Measurements from ENCODE around the gene C1QTNF9B. TPM values are rescaled to one million over a fixed set of nuclear protein-coding genes. Genes with fewer than 3 reads are reported as not detected.
A peak's percentile ranks its signal among the peaks of the same experiment; 100 is the strongest.

Gene C1QTNF9B
- total and polyA plus RNA-seq, 2 of the 8 experiments (the other 6 are each of a cell fraction or from before 2014, with no cell fraction given), result 0.11 TPM; not detected in 1

DNA sequence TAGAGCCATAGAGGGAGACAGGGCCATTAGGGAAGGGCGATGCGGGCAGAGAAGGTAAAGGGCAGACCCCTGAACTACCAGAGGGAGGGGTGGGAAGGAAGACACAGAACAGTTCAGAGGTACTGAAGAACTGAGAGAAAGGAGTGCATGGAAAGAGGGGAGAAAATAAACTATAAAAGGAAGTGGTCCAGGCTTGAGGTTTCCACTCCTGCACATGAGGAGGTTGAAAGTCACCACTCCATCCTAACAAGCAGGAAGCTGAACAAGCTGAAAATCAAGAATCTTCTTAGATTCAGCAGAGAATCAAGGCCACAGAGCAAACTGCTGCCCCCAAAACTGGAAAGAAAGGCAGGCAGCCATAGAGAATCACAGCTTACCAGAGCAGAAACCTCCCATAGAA is 53.2 kb downstream of the C1QTNF9B start:
- Histone ChIP-seq H3K36me3 (ENCODE audit: control insufficient read depth in 2 of 4, insufficient read depth in 4 of 4, low read length in 3 of 4) (no peaks in the 10 kb centered on the region; a peak in 1 of 8 replicates), H3K27me3 (replicated peaks in 1 of 4; ENCODE audit: control insufficient read depth in 3 of 4, extremely low read depth in 1 of 4, insufficient read depth in 3 of 4, low read length in 3 of 4) (no peaks in the 10 kb centered on the region), H4K5ac (ENCODE audit: insufficient read length, low read depth, low read length) (no peak overlapping the region), H3K18ac (ENCODE audit: extremely low read depth, low read length) (no peak overlapping the region), H4K91ac (replicated peaks; ENCODE audit: insufficient read length, low read length) (no peak overlapping the region), H2BK20ac (ENCODE audit: low read length) (no peak overlapping the region), H4K8ac (ENCODE audit: extremely low read depth, insufficient read depth, low read length) (no peak overlapping the region), H3K4me3 (ENCODE audit: extremely low read depth in 1 of 4, insufficient read depth in 2 of 4, low read depth in 3 of 4, low read length in 4 of 4) (no peak overlapping the region), H3K23ac (ENCODE audit: insufficient read length) (no peak overlapping the region), H3K79me2 (ENCODE audit: control insufficient read depth in 1 of 2, insufficient read depth in 2 of 2, low read length in 2 of 2) (no peaks in the 10 kb centered on the region), H2BK15ac (ENCODE audit: low read length) (no peak overlapping the region), H2AFZ (ENCODE audit: low read length) (no peak overlapping the region), H2BK12ac (ENCODE audit: low read depth, low read length) (no peak overlapping the region), H2BK120ac (replicated peaks; ENCODE audit: low read depth, low read length) (no peak overlapping the region), H3K14ac (ENCODE audit: insufficient read length) (no peak overlapping the region), H2AK5ac (ENCODE audit: low read depth, low read length) (no peak overlapping the region), H3K9ac (replicated peaks in 1 of 4; ENCODE audit: extremely low read depth in 1 of 4, low read depth in 3 of 4, low read length in 3 of 4) (peak overlapping the region in 1 of 4 experiments; percentile 34; a peak in 1 of 7 replicates), H3K56ac (replicated peaks; ENCODE audit: insufficient read length, low read depth, low read length) (no peak overlapping the region), H3K4me2 (ENCODE audit: insufficient read depth in 1 of 2, low read depth in 2 of 2, low read length in 2 of 2) (no peak overlapping the region), H3K79me1 (ENCODE audit: low read depth, low read length) (no peaks in the 10 kb centered on the region), H3K4ac (replicated peaks; ENCODE audit: insufficient read length, low read depth, low read length) (no peak overlapping the region), H3K4me1 (replicated peaks in 1 of 4; ENCODE audit: control insufficient read depth in 3 of 4, insufficient read depth in 4 of 4, low read length in 3 of 4) (peaks cover 0 to 3% (median 0%) of the 10 kb centered on the region in 4 experiments; a peak in 1 of 7 replicates), H4K20me1 (replicated peaks in 1 of 2; ENCODE audit: control insufficient read depth in 1 of 2, insufficient read depth in 2 of 2, low read length in 2 of 2) (no peaks in the 10 kb centered on the region), H3K9me3 (ENCODE audit: insufficient read depth in 2 of 2, low read depth in 1 of 2, low read length in 1 of 2) (no peaks in the 10 kb centered on the region), H2BK5ac (ENCODE audit: low read depth, low read length) (no peak overlapping the region), H3K27ac (ENCODE audit: low read depth, low read length) (no peak overlapping the region), H3K23me2 (ENCODE audit: low read depth, low read length) (no peaks in the 10 kb centered on the region)
- ChIA-PET CTCF (ENCODE audit: partially characterized antibody) (no interaction called here), POLR2A (ENCODE audit: partially characterized antibody) (no interaction called here)
- DNase-seq (ENCODE audit: low read depth in 1 of 2, low spot score in 2 of 2), result no peak
- WGBS, 2 experiments (ENCODE audit: extremely low coverage in 1 of 2, insufficient coverage in 1 of 2, insufficient read length in 1 of 2, insufficient replicate concordance in 2 of 2, low coverage in 1 of 2, low lambda C conversion rate in 2 of 2, missing lambda C conversion rate in 1 of 2), result 94% methylated on average over 2 of the region's 2 CpGs; no CpG with 5 or more reads in 1 of the 2 experiments
- no peak for FAIRE-seq
- TF ChIP-seq SRF (IDR thresholded peaks at IDR 0.05; ENCODE audit: low read depth, low read length), result no peak
- TF ChIP-seq BRCA1 (IDR thresholded peaks at IDR 0.05; ENCODE audit: low read depth, low read length), result no peak
- no peak for TF ChIP-seq RNF2 (IDR thresholded peaks at IDR 0.05; ENCODE audit: borderline replicate concordance, low read depth, low read length, missing control alignments, poor library complexity, severe bottlenecking)
- no peak for TF ChIP-seq EZH2 (IDR thresholded peaks at IDR 0.05; ENCODE audit: low read depth, low read length, severe bottlenecking)
- no peak for TF ChIP-seq TAF7 (optimal IDR thresholded peaks at IDR 0.05; ENCODE audit: borderline replicate concordance, low read depth, low read length)
- TF ChIP-seq GTF2F1 (IDR thresholded peaks at IDR 0.05; ENCODE audit: borderline replicate concordance, low read depth, low read length), result no peak
- no peak for TF ChIP-seq CREB1 (IDR thresholded peaks at IDR 0.05)
- TF ChIP-seq YY1 (IDR thresholded peaks at IDR 0.05; ENCODE audit: low read depth, low read length), result no peak
- TF ChIP-seq RXRA (IDR thresholded peaks at IDR 0.05; ENCODE audit: insufficient read depth, low read depth, low read length), result no peak
- TF ChIP-seq, protein P1, sequence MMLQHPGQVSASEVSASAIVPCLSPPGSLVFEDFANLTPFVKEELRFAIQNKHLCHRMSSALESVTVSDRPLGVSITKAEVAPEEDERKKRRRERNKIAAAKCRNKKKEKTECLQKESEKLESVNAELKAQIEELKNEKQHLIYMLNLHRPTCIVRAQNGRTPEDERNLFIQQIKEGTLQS (IDR thresholded peaks at IDR 0.05; ENCODE audit: insufficient read depth, low read depth, low read length), result no peak
- no peak for TF ChIP-seq TBP (IDR thresholded peaks at IDR 0.05; ENCODE audit: low read depth, low read length)
- TF ChIP-seq CHD1 (IDR thresholded peaks at IDR 0.05; ENCODE audit: low read depth, low read length), result no peak
- no peak for TF ChIP-seq POLR2A (IDR thresholded peaks at IDR 0.05; ENCODE audit: control extremely low read depth in 1 of 2, low read depth in 2 of 2, low read length in 2 of 2)
- no peak for TF ChIP-seq POLR2AphosphoS5 (IDR thresholded peaks at IDR 0.05; ENCODE audit: low read depth, low read length)
